Measurements from ENCODE around the gene CGNL1.
A peak's percentile ranks its signal among the peaks of the same experiment; 100 is the strongest.

- TF ChIP-seq EZH2phosphoT487 (IDR thresholded peaks at IDR 0.05; ENCODE audit: borderline replicate concordance) (no peak), CTCF (conservative IDR thresholded peaks at IDR 0.05; ENCODE audit: low read length) (0 out of 2 replicates have a peak, but pooled peaks have one; percentile 18)
These were observed 11.9 kb upstream of the CGNL1 start for GRCh38 chr15:57364282-57365007.

Measured in Loucy (cell line).